ENCODE data around the gene CTNNAL1.

Gene CTNNAL1

DNA sequence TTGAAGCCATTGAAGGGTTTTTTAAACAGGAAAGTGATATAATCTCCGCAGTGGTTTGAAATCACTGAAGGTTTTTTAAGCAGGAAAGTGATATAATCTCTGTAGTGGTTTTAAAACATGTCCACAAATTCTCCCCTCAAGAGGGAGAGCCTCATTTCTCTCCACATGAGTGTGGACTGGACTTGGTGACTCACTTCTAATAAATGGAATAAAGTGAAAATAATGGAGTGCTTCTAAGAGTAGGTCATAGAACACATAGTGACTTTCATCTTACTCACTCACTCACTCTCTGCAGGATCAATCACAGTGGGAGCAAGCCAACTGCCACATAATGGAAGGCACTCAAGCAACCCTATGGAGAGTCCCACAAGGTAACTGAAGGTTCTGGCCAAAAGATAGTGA, 12.0 kb downstream of the CTNNAL1 start:
- TF ChIP-seq CEBPB (IDR thresholded peaks at IDR 0.05) (no peak), NFIC (IDR thresholded peaks at IDR 0.05) (no peak), TAF1 (IDR thresholded peaks at IDR 0.05; ENCODE audit: low read depth) (no peak), RAD21 (IDR thresholded peaks at IDR 0.05; ENCODE audit: low read depth) (no peak), CREB1 (IDR thresholded peaks at IDR 0.05; ENCODE audit: low read depth) (no peak)
- TF ChIP-seq, protein P1, sequence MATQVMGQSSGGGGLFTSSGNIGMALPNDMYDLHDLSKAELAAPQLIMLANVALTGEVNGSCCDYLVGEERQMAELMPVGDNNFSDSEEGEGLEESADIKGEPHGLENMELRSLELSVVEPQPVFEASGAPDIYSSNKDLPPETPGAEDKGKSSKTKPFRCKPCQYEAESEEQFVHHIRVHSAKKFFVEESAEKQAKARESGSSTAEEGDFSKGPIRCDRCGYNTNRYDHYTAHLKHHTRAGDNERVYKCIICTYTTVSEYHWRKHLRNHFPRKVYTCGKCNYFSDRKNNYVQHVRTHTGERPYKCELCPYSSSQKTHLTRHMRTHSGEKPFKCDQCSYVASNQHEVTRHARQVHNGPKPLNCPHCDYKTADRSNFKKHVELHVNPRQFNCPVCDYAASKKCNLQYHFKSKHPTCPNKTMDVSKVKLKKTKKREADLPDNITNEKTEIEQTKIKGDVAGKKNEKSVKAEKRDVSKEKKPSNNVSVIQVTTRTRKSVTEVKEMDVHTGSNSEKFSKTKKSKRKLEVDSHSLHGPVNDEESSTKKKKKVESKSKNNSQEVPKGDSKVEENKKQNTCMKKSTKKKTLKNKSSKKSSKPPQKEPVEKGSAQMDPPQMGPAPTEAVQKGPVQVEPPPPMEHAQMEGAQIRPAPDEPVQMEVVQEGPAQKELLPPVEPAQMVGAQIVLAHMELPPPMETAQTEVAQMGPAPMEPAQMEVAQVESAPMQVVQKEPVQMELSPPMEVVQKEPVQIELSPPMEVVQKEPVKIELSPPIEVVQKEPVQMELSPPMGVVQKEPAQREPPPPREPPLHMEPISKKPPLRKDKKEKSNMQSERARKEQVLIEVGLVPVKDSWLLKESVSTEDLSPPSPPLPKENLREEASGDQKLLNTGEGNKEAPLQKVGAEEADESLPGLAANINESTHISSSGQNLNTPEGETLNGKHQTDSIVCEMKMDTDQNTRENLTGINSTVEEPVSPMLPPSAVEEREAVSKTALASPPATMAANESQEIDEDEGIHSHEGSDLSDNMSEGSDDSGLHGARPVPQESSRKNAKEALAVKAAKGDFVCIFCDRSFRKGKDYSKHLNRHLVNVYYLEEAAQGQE (IDR thresholded peaks at IDR 0.05; ENCODE audit: low read depth), result no peak
- TF ChIP-seq, protein P2, sequence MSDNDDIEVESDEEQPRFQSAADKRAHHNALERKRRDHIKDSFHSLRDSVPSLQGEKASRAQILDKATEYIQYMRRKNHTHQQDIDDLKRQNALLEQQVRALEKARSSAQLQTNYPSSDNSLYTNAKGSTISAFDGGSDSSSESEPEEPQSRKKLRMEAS (IDR thresholded peaks at IDR 0.05), result no peak

DNA sequence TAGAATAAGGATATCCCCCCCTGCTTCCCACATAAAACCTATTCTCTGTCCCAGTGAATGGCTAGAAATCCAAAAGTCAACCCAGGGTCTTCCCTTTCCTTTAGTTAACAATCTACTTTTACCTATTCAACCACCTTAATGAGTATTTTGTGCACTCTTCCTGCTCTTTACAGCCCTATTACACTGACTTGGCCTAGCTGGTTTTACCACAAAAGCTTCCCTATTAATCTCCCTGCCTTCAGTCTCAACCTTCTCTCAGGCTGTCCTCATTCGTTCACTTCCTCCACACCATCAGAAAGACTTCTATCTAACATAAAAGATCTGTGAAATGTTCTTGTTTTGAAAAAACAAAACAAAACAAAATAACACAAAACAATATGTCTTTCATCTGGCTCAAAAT, 16.2 kb downstream of the CTNNAL1 start:
- TF ChIP-seq TEAD4 (IDR thresholded peaks at IDR 0.05) (no peak), ZBTB7A (IDR thresholded peaks at IDR 0.05; ENCODE audit: low read depth) (no peak)

DNA sequence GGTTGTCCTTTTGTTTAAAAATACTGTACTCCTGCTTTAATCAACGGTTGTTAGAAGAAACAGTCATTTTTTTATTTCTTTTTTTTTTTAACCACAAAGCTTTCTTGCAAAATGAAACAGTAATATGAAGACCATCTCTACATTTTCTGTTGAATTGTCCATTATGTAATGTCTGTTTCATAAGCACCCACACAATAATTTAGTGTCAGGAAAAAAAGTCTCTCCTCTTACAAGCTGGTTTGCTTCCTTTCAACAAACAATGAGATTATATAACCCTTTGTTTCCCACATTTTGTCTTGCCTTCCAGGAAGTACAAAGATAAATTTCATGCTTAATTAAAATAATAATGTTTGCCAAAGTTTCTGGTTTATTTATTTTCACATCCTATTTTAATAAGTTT, 16.7 kb downstream of the CTNNAL1 start:
- TF ChIP-seq FOXM1 (IDR thresholded peaks at IDR 0.05; ENCODE audit: borderline replicate concordance, low read depth) (no peak), ZBTB7A (IDR thresholded peaks at IDR 0.05; ENCODE audit: low read depth) (no peak), CEBPB (IDR thresholded peaks at IDR 0.05) (no peak), RAD21 (IDR thresholded peaks at IDR 0.05; ENCODE audit: low read depth) (no peak), CREB1 (IDR thresholded peaks at IDR 0.05; ENCODE audit: low read depth) (no peak), TAF1 (IDR thresholded peaks at IDR 0.05; ENCODE audit: low read depth) (no peak), USF1 (IDR thresholded peaks at IDR 0.05) (no peak), NFIC (IDR thresholded peaks at IDR 0.05) (no peak), EGR1 (IDR thresholded peaks at IDR 0.05) (no peak), YY1 (IDR thresholded peaks at IDR 0.05; ENCODE audit: low read depth) (no peak), TEAD4 (IDR thresholded peaks at IDR 0.05) (no peak), EP300 (IDR thresholded peaks at IDR 0.05; ENCODE audit: borderline replicate concordance) (no peak)
- TF ChIP-seq, protein P2 (IDR thresholded peaks at IDR 0.05), result no peak
- TF ChIP-seq, protein P1 (IDR thresholded peaks at IDR 0.05; ENCODE audit: low read depth), result no peak

DNA sequence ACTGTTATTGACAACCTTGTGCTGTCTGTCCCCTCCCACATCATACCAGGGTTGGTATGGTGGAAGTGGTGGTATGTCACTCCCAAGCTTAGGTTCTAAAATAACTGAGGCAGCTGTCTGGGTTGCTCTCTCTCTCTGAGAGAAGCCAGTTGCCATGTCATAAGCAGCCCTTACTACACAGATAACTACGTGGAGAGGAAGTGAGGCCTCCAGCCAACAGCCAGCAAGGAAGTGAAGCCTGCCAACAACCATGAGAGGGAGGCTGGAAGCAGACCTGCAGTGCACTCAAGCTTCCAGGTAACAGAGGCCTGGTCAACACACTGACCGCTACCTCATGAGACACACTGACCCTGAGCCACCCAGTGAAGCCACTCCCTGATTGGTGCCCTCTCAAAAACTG, 18.6 kb downstream of the CTNNAL1 start:
- TF ChIP-seq ZBTB7A (IDR thresholded peaks at IDR 0.05; ENCODE audit: low read depth) (no peak), TCF12 (IDR thresholded peaks at IDR 0.05; ENCODE audit: low read depth) (no peak), YY1 (IDR thresholded peaks at IDR 0.05; ENCODE audit: low read depth) (no peak), NFIC (IDR thresholded peaks at IDR 0.05) (no peak), EGR1 (IDR thresholded peaks at IDR 0.05) (no peak), RAD21 (IDR thresholded peaks at IDR 0.05; ENCODE audit: low read depth) (no peak), TEAD4 (IDR thresholded peaks at IDR 0.05) (no peak), CREB1 (IDR thresholded peaks at IDR 0.05; ENCODE audit: low read depth) (no peak), USF1 (IDR thresholded peaks at IDR 0.05) (no peak)
- TF ChIP-seq, protein P1 (IDR thresholded peaks at IDR 0.05; ENCODE audit: low read depth), result no peak
- TF ChIP-seq, protein P2 (IDR thresholded peaks at IDR 0.05), result no peak

DNA sequence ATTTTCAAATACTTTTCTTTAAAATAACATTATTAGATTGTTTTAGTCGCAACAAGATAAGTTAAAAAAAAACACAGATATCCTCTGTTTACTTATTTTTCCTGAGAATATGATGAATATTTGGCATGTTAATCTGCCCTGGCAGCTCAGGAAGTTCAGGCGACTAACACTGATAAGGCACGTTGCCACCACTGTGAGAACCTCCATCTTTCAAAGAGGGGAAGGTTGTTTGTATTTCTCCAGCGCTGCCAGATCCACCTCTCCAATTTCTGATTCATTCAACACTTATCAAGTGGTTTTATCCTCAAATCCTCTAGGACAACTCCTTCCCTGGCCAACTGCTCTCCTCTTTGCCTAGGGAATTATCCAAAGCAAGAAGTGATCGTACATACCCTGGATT, 21.8 kb downstream of the CTNNAL1 start:
- TF ChIP-seq CREB1 (IDR thresholded peaks at IDR 0.05; ENCODE audit: low read depth), result no peak
- TF ChIP-seq YY1 (IDR thresholded peaks at IDR 0.05; ENCODE audit: low read depth), result no peak
- no peak for TF ChIP-seq TAF1 (IDR thresholded peaks at IDR 0.05; ENCODE audit: low read depth)
- TF ChIP-seq FOXM1 (IDR thresholded peaks at IDR 0.05; ENCODE audit: borderline replicate concordance, low read depth), result no peak
- no peak for TF ChIP-seq EGR1 (IDR thresholded peaks at IDR 0.05)
- no peak for TF ChIP-seq CEBPB (IDR thresholded peaks at IDR 0.05)
- TF ChIP-seq, protein P2 (IDR thresholded peaks at IDR 0.05), result no peak
- TF ChIP-seq RAD21 (IDR thresholded peaks at IDR 0.05; ENCODE audit: low read depth), result no peak
- TF ChIP-seq, protein P1 (IDR thresholded peaks at IDR 0.05; ENCODE audit: low read depth), result no peak
- TF ChIP-seq TCF12 (IDR thresholded peaks at IDR 0.05; ENCODE audit: low read depth), result no peak
- TF ChIP-seq NFIC (IDR thresholded peaks at IDR 0.05), result no peak
- TF ChIP-seq USF1 (IDR thresholded peaks at IDR 0.05), result no peak

Data from Ishikawa (cell line).